HEK293 (cell line): ENCODE measurements around the gene LRRC15.

Source experiments
- EGR2 ChIP-seq: fragments of 450-650 bp; formaldehyde crosslinking; IDR thresholded peaks from 2 replicates; pipeline ENCODE4 v1.5.1; 2016; ENCODE audit warnings: low read depth, missing biosample characterization, missing genetic modification characterization
- GLIS1 ChIP-seq: fragments of 450-650 bp; formaldehyde crosslinking; IDR thresholded peaks from 2 replicates; pipeline ENCODE4 v1.5.1; 2016; ENCODE audit warnings: missing biosample characterization, missing genetic modification characterization
- KLF16 ChIP-seq: fragments of 450-650 bp; formaldehyde crosslinking; IDR thresholded peaks from 2 replicates; pipeline ENCODE4 v1.5.1; 2017; ENCODE audit warnings: missing biosample characterization, missing genetic modification characterization
- MEIS1 ChIP-seq: sonication (generic); formaldehyde crosslinking; IDR thresholded peaks from 2 replicates; pipeline ENCODE4 v1.8.1; 2022; ENCODE audit warnings: missing genetic modification reagents, mild to moderate bottlenecking, borderline replicate concordance
- OSR2 ChIP-seq: fragments of 450-650 bp; formaldehyde crosslinking; IDR thresholded peaks from 2 replicates; pipeline ENCODE4 v1.5.1; 2016; ENCODE audit warnings: missing biosample characterization, missing genetic modification characterization
- REPIN1 ChIP-seq: fragments of 450-650 bp; formaldehyde crosslinking; IDR thresholded peaks from 2 replicates; pipeline ENCODE4 v1.5.1; 2017; ENCODE audit warnings: missing biosample characterization, missing genetic modification characterization, low read depth
- ZEB2 ChIP-seq: fragments of 450-650 bp; formaldehyde crosslinking; IDR thresholded peaks from 2 replicates; pipeline ENCODE4 v1.5.1; 2016; ENCODE audit warnings: missing biosample characterization, missing genetic modification characterization
- ZNF169 ChIP-seq: fragments of 450-650 bp; formaldehyde crosslinking; IDR thresholded peaks from 2 replicates; pipeline ENCODE4 v1.5.1; 2016; ENCODE audit warnings: missing biosample characterization, missing genetic modification characterization
- ZNF202 ChIP-seq: fragments of 450-650 bp; formaldehyde crosslinking; IDR thresholded peaks from 2 replicates; pipeline ENCODE4 v1.5.1; 2016; ENCODE audit warnings: missing biosample characterization, missing genetic modification characterization, borderline replicate concordance
- ZNF221 ChIP-seq: fragments of 450-650 bp; formaldehyde crosslinking; IDR thresholded peaks from 2 replicates; pipeline ENCODE4 v1.5.1; 2017; ENCODE audit warnings: missing biosample characterization, missing genetic modification characterization, borderline replicate concordance
- ZNF266 ChIP-seq: fragments of 450-650 bp; formaldehyde crosslinking; IDR thresholded peaks from 2 replicates; pipeline ENCODE4 v1.5.1; 2016; ENCODE audit warnings: missing biosample characterization, missing genetic modification characterization, low read depth
- ZNF350 ChIP-seq: fragments of 450-650 bp; formaldehyde crosslinking; IDR thresholded peaks from 2 replicates; pipeline ENCODE4 v1.5.0; 2017; ENCODE audit warnings: missing biosample characterization, mild to moderate bottlenecking, missing genetic modification characterization
- ZNF391 ChIP-seq: fragments of 450-650 bp; formaldehyde crosslinking; IDR thresholded peaks from 2 replicates; pipeline ENCODE4 v1.5.1; 2016; ENCODE audit warnings: low read depth, missing biosample characterization, missing genetic modification characterization, borderline replicate concordance
- ZNF423 ChIP-seq: fragments of 450-650 bp; formaldehyde crosslinking; IDR thresholded peaks from 2 replicates; pipeline ENCODE4 v1.5.1; 2016; ENCODE audit warnings: missing biosample characterization, missing genetic modification characterization
- ZNF514 ChIP-seq: fragments of 450-650 bp; formaldehyde crosslinking; IDR thresholded peaks from 2 replicates; pipeline ENCODE4 v1.5.1; 2016; ENCODE audit warnings: missing biosample characterization, missing genetic modification characterization
- ZNF558 ChIP-seq: fragments of 450-650 bp; formaldehyde crosslinking; IDR thresholded peaks from 2 replicates; pipeline ENCODE4 v1.5.1; 2016; ENCODE audit warnings: missing biosample characterization, missing genetic modification characterization
- ZNF600 ChIP-seq: fragments of 450-650 bp; formaldehyde crosslinking; IDR thresholded peaks from 2 replicates; pipeline ENCODE4 v1.5.1; 2016; ENCODE audit warnings: missing biosample characterization, missing genetic modification characterization
- ZNF664 ChIP-seq: fragments of 450-650 bp; formaldehyde crosslinking; IDR thresholded peaks from 2 replicates; pipeline ENCODE4 v1.5.1; 2016; ENCODE audit warnings: missing biosample characterization, missing genetic modification characterization
- ZNF776 ChIP-seq: fragments of 450-650 bp; formaldehyde crosslinking; IDR thresholded peaks from 2 replicates; pipeline ENCODE4 v1.5.0; 2017; ENCODE audit warnings: missing biosample characterization, missing genetic modification characterization, borderline replicate concordance
- TF ChIP-seq, protein P1 (sequence below): fragments of 450-650 bp; formaldehyde crosslinking; conservative IDR thresholded peaks from 2 replicates; pipeline ENCODE4 v1.5.1; 2016; ENCODE audit warnings: low read depth, missing biosample characterization, missing genetic modification characterization
- TF ChIP-seq, protein P2 (sequence below): fragments of 450-650 bp; formaldehyde crosslinking; IDR thresholded peaks from 2 replicates; pipeline ENCODE4 v1.5.1; 2016; ENCODE audit warnings: missing biosample characterization, missing genetic modification characterization
- TF ChIP-seq, protein P3 (sequence below): fragments of 450-650 bp; formaldehyde crosslinking; IDR thresholded peaks from 2 replicates; pipeline ENCODE4 v1.5.1; 2016; ENCODE audit warnings: missing biosample characterization, missing genetic modification characterization
- TF ChIP-seq, protein P4 (sequence below): fragments of 450-650 bp; formaldehyde crosslinking; IDR thresholded peaks from 2 replicates; pipeline ENCODE4 v1.5.1; 2016; ENCODE audit warnings: missing biosample characterization, missing genetic modification characterization, borderline replicate concordance
- TF ChIP-seq, protein P5 (sequence below): fragments of 450-650 bp; formaldehyde crosslinking; IDR thresholded peaks from 2 replicates; pipeline ENCODE4 v1.5.1; 2016; ENCODE audit warnings: missing biosample characterization, missing genetic modification characterization

Gene LRRC15

DNA sequence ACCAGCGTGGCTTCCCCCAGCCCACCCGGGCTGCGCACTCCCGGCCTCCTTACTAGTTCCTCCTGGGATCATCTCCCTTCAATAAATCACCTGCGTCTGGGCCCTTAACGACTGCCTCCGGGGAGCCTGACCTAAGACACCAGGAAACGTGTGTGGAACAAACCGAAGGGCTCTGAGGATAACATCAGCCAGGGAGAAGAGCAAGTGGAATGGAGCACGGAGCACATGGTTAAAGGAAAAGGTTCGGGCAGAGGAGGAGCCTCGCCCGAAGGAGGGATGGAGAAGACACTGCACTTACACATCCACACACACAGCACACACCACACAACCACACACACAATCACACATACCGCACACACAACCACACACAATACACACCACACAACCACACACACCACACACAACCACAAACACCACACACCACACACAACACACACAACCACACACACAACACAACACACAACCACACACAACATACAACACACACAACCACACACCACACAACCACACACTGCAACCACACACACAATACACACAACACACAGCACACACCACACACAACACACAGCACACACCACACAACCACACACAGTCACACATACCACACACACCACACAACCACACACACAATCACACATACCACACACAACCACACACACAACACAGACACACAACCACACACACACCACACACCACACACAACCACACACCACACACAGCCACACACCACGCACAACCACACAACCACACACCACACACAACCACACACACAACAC is 43.2 kb downstream of the LRRC15 start (continued):
- TF ChIP-seq, protein P1, sequence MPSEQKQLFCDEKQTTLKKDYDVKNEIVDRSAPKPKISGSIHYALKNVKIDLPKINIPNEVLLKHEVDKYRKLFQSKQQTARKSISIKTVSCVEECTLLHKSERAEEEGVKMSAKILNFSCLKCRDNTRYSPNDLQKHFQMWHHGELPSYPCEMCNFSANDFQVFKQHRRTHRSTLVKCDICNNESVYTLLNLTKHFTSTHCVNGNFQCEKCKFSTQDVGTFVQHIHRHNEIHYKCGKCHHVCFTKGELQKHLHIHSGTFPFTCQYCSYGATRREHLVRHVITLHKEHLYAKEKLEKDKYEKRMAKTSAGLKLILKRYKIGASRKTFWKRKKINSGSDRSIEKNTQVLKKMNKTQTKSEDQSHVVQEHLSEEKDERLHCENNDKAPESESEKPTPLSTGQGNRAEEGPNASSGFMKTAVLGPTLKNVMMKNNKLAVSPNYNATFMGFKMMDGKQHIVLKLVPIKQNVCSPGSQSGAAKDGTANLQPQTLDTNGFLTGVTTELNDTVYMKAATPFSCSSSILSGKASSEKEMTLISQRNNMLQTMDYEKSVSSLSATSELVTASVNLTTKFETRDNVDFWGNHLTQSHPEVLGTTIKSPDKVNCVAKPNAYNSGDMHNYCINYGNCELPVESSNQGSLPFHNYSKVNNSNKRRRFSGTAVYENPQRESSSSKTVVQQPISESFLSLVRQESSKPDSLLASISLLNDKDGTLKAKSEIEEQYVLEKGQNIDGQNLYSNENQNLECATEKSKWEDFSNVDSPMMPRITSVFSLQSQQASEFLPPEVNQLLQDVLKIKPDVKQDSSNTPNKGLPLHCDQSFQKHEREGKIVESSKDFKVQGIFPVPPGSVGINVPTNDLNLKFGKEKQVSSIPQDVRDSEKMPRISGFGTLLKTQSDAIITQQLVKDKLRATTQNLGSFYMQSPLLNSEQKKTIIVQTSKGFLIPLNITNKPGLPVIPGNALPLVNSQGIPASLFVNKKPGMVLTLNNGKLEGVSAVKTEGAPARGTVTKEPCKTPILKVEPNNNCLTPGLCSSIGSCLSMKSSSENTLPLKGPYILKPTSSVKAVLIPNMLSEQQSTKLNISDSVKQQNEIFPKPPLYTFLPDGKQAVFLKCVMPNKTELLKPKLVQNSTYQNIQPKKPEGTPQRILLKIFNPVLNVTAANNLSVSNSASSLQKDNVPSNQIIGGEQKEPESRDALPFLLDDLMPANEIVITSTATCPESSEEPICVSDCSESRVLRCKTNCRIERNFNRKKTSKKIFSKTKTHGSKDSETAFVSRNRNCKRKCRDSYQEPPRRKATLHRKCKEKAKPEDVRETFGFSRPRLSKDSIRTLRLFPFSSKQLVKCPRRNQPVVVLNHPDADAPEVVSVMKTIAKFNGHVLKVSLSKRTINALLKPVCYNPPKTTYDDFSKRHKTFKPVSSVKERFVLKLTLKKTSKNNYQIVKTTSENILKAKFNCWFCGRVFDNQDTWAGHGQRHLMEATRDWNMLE (tag by site-specific recombination), result no peak
- TF ChIP-seq GLIS1 (tag by site-specific recombination) (no peak), ZNF221 (tag by site-specific recombination) (no peak), ZNF664 (tag by site-specific recombination) (no peak), ZNF600 (tag by site-specific recombination) (peak; percentile 33; the same call in 1 of the 2 replicates), ZNF169 (tag by site-specific recombination) (no peak), ZNF266 (0 out of 2 replicates have a peak, but pooled peaks have one; percentile 37), OSR2 (tag by site-specific recombination) (no peak; the same call in 1 of the 2 replicates), REPIN1 (tag by site-specific recombination) (no peak), ZEB2 (tag by site-specific recombination) (no peak), KLF16 (tag by site-specific recombination) (no peak), ZNF202 (no peak), ZNF514 (tag by site-specific recombination) (peak; percentile 43; the same call in 1 of the 2 replicates), ZNF350 (tag by site-specific recombination) (no peak), ZNF423 (tag by site-specific recombination) (no peak), ZNF391 (0 out of 2 replicates have a peak, but pooled peaks have one; percentile 73), EGR2 (tag by site-specific recombination) (no peak), MEIS1 (no peak), ZNF558 (tag by site-specific recombination) (no peak), ZNF776 (peak; percentile 69; the same call in 1 of the 2 replicates)
- TF ChIP-seq, protein P2, sequence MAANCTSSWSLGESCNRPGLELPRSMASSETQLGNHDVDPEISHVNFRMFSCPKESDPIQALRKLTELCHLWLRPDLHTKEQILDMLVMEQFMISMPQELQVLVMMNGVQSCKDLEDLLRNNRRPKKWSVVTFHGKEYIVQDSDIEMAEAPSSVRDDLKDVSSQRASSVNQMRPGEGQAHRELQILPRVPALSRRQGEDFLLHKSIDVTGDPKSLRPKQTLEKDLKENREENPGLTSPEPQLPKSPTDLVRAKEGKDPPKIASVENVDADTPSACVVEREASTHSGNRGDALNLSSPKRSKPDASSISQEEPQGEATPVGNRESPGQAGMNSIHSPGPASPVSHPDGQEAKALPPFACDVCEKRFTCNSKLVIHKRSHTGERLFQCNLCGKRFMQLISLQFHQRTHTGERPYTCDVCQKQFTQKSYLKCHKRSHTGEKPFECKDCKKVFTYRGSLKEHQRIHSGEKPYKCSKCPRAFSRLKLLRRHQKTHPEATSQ (tag by site-specific recombination), result no peak; the same call in 1 of the 2 replicates
- TF ChIP-seq, protein P3, sequence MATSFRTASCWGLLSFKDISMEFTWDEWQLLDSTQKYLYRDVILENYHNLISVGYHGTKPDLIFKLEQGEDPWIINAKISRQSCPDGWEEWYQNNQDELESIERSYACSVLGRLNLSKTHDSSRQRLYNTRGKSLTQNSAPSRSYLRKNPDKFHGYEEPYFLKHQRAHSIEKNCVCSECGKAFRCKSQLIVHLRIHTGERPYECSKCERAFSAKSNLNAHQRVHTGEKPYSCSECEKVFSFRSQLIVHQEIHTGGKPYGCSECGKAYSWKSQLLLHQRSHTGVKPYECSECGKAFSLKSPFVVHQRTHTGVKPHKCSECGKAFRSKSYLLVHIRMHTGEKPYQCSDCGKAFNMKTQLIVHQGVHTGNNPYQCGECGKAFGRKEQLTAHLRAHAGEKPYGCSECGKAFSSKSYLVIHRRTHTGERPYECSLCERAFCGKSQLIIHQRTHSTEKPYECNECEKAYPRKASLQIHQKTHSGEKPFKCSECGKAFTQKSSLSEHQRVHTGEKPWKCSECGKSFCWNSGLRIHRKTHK (tag by site-specific recombination), result no peak
- TF ChIP-seq, protein P4, sequence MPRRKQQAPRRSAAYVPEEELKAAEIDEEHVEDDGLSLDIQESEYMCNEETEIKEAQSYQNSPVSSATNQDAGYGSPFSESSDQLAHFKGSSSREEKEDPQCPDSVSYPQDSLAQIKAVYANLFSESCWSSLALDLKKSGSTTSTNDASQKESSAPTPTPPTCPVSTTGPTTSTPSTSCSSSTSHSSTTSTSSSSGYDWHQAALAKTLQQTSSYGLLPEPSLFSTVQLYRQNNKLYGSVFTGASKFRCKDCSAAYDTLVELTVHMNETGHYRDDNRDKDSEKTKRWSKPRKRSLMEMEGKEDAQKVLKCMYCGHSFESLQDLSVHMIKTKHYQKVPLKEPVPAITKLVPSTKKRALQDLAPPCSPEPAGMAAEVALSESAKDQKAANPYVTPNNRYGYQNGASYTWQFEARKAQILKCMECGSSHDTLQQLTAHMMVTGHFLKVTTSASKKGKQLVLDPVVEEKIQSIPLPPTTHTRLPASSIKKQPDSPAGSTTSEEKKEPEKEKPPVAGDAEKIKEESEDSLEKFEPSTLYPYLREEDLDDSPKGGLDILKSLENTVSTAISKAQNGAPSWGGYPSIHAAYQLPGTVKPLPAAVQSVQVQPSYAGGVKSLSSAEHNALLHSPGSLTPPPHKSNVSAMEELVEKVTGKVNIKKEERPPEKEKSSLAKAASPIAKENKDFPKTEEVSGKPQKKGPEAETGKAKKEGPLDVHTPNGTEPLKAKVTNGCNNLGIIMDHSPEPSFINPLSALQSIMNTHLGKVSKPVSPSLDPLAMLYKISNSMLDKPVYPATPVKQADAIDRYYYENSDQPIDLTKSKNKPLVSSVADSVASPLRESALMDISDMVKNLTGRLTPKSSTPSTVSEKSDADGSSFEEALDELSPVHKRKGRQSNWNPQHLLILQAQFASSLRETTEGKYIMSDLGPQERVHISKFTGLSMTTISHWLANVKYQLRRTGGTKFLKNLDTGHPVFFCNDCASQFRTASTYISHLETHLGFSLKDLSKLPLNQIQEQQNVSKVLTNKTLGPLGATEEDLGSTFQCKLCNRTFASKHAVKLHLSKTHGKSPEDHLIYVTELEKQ, result no peak
- TF ChIP-seq, protein P5, sequence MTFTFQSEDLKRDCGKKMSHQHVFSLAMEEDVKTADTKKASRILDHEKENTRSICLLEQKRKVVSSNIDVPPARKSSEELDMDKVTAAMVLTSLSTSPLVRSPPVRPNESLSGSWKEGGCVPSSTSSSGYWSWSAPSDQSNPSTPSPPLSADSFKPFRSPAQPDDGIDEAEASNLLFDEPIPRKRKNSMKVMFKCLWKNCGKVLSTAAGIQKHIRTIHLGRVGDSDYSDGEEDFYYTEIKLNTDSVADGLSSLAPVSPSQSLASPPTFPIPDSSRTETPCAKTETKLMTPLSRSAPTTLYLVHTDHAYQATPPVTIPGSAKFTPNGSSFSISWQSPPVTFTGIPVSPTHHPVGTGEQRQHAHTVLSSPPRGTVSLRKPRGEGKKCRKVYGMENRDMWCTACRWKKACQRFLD (tag by site-specific recombination), result peak; percentile 15; the same call in 1 of the 2 replicates
